ENCODE data around the gene MOK.

MOK gene

GRCh38 chr14:102212356-102212755, 92.6 kb downstream of the MOK start:
- TF ChIP-seq EZH2 (optimal IDR thresholded peaks at IDR 0.05; ENCODE audit: low read depth, low read length) (no peak), EZH2phosphoT487 (IDR thresholded peaks at IDR 0.05; ENCODE audit: low read length) (no peak), CTCF (IDR thresholded peaks at IDR 0.05; ENCODE audit: low read length) (no peak)
- no peak overlapping the region for H2AFZ ChIP-seq (ENCODE audit: low read length)

GRCh38 chr14:102211240-102211639, 93.7 kb downstream of the MOK start:
- Histone ChIP-seq H3K4me2 (ENCODE audit: low read depth, low read length) (no peak overlapping the region), H3K9ac (ENCODE audit: low read length) (no peak overlapping the region), H2AFZ (ENCODE audit: low read length) (no peak overlapping the region), H3K4me3 (ENCODE audit: low read length) (no peak overlapping the region), H3F3A (ENCODE audit: insufficient read depth, low read length) (no peaks in the 10 kb centered on the region), H3K36me3 (replicated peaks; ENCODE audit: insufficient read depth, low read length) (no peaks in the 10 kb centered on the region), H3K79me2 (ENCODE audit: low read length) (no peaks in the 10 kb centered on the region), H3K9me2 (replicated peaks; ENCODE audit: insufficient read depth, low read length) (no peaks in the 10 kb centered on the region), H3K27me3 (replicated peaks; ENCODE audit: insufficient read depth, low read length) (no peaks in the 10 kb centered on the region), H3K4me1 (ENCODE audit: low read length) (no peaks in the 10 kb centered on the region), H4K20me1 (ENCODE audit: insufficient read depth, low read length) (no peaks in the 10 kb centered on the region), H3K27ac (ENCODE audit: low read length) (no peak overlapping the region), H3K9me3 (replicated peaks; ENCODE audit: insufficient read depth, low read length) (no peaks in the 10 kb centered on the region)
- TF ChIP-seq CTCF (IDR thresholded peaks at IDR 0.05; ENCODE audit: low read length), result no peak
- no peak for TF ChIP-seq EZH2 (optimal IDR thresholded peaks at IDR 0.05; ENCODE audit: low read depth, low read length)
- TF ChIP-seq EZH2phosphoT487 (IDR thresholded peaks at IDR 0.05; ENCODE audit: low read length), result no peak
- DNase-seq, result no peak

More at GRCh38 chr14:102212356-102212755, 92.6 kb downstream of the MOK start:
- Histone ChIP-seq H3F3A (ENCODE audit: insufficient read depth, low read length) (no peaks in the 10 kb centered on the region), H3K9me3 (replicated peaks; ENCODE audit: insufficient read depth, low read length) (no peaks in the 10 kb centered on the region), H3K36me3 (replicated peaks; ENCODE audit: insufficient read depth, low read length) (no peaks in the 10 kb centered on the region), H4K20me1 (ENCODE audit: insufficient read depth, low read length) (no peaks in the 10 kb centered on the region), H3K9me2 (replicated peaks; ENCODE audit: insufficient read depth, low read length) (no peaks in the 10 kb centered on the region), H3K4me3 (ENCODE audit: low read length) (no peak overlapping the region), H3K4me2 (ENCODE audit: low read depth, low read length) (no peak overlapping the region), H3K9ac (ENCODE audit: low read length) (no peak overlapping the region), H3K4me1 (ENCODE audit: low read length) (no peaks in the 10 kb centered on the region), H3K27me3 (replicated peaks; ENCODE audit: insufficient read depth, low read length) (no peaks in the 10 kb centered on the region), H3K79me2 (ENCODE audit: low read length) (no peaks in the 10 kb centered on the region), H3K27ac (ENCODE audit: low read length) (no peak overlapping the region)
- no peak for DNase-seq

- H4K20me1 ChIP-seq (ENCODE audit: insufficient read depth, low read length), result no peaks in the 10 kb centered on the region
- no peaks in the 10 kb centered on the region for H3K36me3 ChIP-seq (replicated peaks; ENCODE audit: insufficient read depth, low read length)
- H3K9me2 ChIP-seq (replicated peaks; ENCODE audit: insufficient read depth, low read length), result no peaks in the 10 kb centered on the region
- H3K9me3 ChIP-seq (replicated peaks; ENCODE audit: insufficient read depth, low read length), result no peaks in the 10 kb centered on the region
- H3K4me3 ChIP-seq (ENCODE audit: low read length), result no peak overlapping the region
- H3K9ac ChIP-seq (ENCODE audit: low read length), result no peak overlapping the region
- H3K4me2 ChIP-seq (ENCODE audit: low read depth, low read length), result no peak overlapping the region
- no peaks in the 10 kb centered on the region for H3F3A ChIP-seq (ENCODE audit: insufficient read depth, low read length)
- DNase-seq, result no peak
- H3K27ac ChIP-seq (ENCODE audit: low read length), result no peak overlapping the region
- no peaks in the 10 kb centered on the region for H3K79me2 ChIP-seq (ENCODE audit: low read length)
- no peak overlapping the region for H2AFZ ChIP-seq (ENCODE audit: low read length)
- H3K4me1 ChIP-seq (ENCODE audit: low read length), result no peaks in the 10 kb centered on the region
- TF ChIP-seq CTCF (IDR thresholded peaks at IDR 0.05; ENCODE audit: low read length) (no peak), EZH2 (optimal IDR thresholded peaks at IDR 0.05; ENCODE audit: low read depth, low read length) (no peak), EZH2phosphoT487 (IDR thresholded peaks at IDR 0.05; ENCODE audit: low read length) (no peak)
- H3K27me3 ChIP-seq (replicated peaks; ENCODE audit: insufficient read depth, low read length), result no peaks in the 10 kb centered on the region
These were observed 94.4 kb downstream of the MOK start for GRCh38 chr14:102210421-102211042.

Data from MM.1S (cell line).